H9 (cell line): ENCODE data around the gene LRIG1. TPM values are rescaled to one million over a fixed set of nuclear protein-coding genes. Genes with fewer than 3 reads are reported as not detected.

Source experiments
- DNase-seq: peaks from one replicate; pipeline ENCODE4 v3.0.0-alpha.2; 2017
- H2AFZ ChIP-seq: one replicate; pipeline ENCODE4 v1.6.1; 2013; ENCODE audit warnings: mild to moderate bottlenecking, low read length, control low read depth, moderate library complexity
- H2AK5ac ChIP-seq: 2 replicates; pipeline ENCODE4 v1.6.1; 2013; ENCODE audit warnings: low read length, control low read depth, mixed read lengths; ENCODE audit not compliant: insufficient read length
- H2BK120ac ChIP-seq: one replicate; pipeline ENCODE4 v1.6.1; 2013; ENCODE audit warnings: low read depth, mild to moderate bottlenecking, low read length, control low read depth, inconsistent platforms; ENCODE audit not compliant: poor library complexity, severe bottlenecking
- H2BK12ac ChIP-seq: 2 replicates; pipeline ENCODE4 v1.6.1; 2013; ENCODE audit warnings: low read length, control low read depth, mixed read lengths, low read depth; ENCODE audit not compliant: insufficient read length
- H2BK15ac ChIP-seq: 2 replicates; pipeline ENCODE4 v1.6.1; 2013; ENCODE audit warnings: low read depth, low read length, control low read depth
- H2BK20ac ChIP-seq: one replicate; pipeline ENCODE4 v1.6.1; 2013; ENCODE audit warnings: low read depth, mild to moderate bottlenecking, low read length, control low read depth, inconsistent platforms; ENCODE audit not compliant: poor library complexity, severe bottlenecking
- H2BK5ac ChIP-seq: 2 replicates; pipeline ENCODE4 v1.6.1; 2013; ENCODE audit warnings: low read length, control low read depth, mixed read lengths; ENCODE audit not compliant: insufficient read length
- H3K14ac ChIP-seq: 2 replicates; pipeline ENCODE4 v1.6.1; 2013; ENCODE audit warnings: low read length, control low read depth; ENCODE audit not compliant: insufficient read depth
- H3K18ac ChIP-seq: 2 replicates; pipeline ENCODE4 v1.6.1; 2013; ENCODE audit warnings: low read depth, mild to moderate bottlenecking, mixed read lengths, low read length, control low read depth; ENCODE audit not compliant: insufficient read length
- H3K23ac ChIP-seq: 2 replicates; pipeline ENCODE4 v1.6.1; 2013; ENCODE audit warnings: low read length, control low read depth, mixed read lengths, low read depth; ENCODE audit not compliant: insufficient read length
- H3K23me2 ChIP-seq: 2 replicates; pipeline ENCODE4 v1.6.1; 2013; ENCODE audit warnings: low read depth, mild to moderate bottlenecking, mixed read lengths, low read length, control low read depth; ENCODE audit not compliant: insufficient read length, poor library complexity, severe bottlenecking
- H3K27ac ChIP-seq: 2 replicates; pipeline ENCODE4 v1.5.1; 2013; ENCODE audit warnings: low read length, control low read depth, mixed read lengths, low read depth; ENCODE audit not compliant: insufficient read length
- H3K27me3 ChIP-seq: 2 replicates; pipeline ENCODE4 v1.6.1; 2013; ENCODE audit warnings: low read length, control low read depth, inconsistent platforms; ENCODE audit not compliant: insufficient read depth
- H3K4ac ChIP-seq: 2 replicates; pipeline ENCODE4 v1.6.1; 2013; ENCODE audit warnings: low read depth, mild to moderate bottlenecking, control low read depth, inconsistent platforms, low read length, moderate library complexity
- H3K4me1 ChIP-seq: 2 replicates; pipeline ENCODE4 v1.6.1; 2013; ENCODE audit warnings: low read length, control low read depth, inconsistent platforms; ENCODE audit not compliant: insufficient read depth
- H3K4me2 ChIP-seq: 2 replicates; pipeline ENCODE4 v1.6.1; 2013; ENCODE audit warnings: low read length, control low read depth, mixed read lengths; ENCODE audit not compliant: insufficient read length, insufficient read depth
- H3K56ac ChIP-seq: 2 replicates; pipeline ENCODE4 v1.6.1; 2013; ENCODE audit warnings: low read depth, mild to moderate bottlenecking, mixed read lengths, low read length, control low read depth; ENCODE audit not compliant: insufficient read length
- H3K79me1 ChIP-seq: 2 replicates; pipeline ENCODE4 v1.6.1; 2013; ENCODE audit warnings: low read depth, mild to moderate bottlenecking, moderate library complexity, low read length, control low read depth, inconsistent platforms; ENCODE audit not compliant: insufficient read depth, poor library complexity, severe bottlenecking
- H3K79me2 ChIP-seq: 2 replicates; pipeline ENCODE4 v1.6.1; 2013; ENCODE audit warnings: low read length, control low read depth, inconsistent platforms; ENCODE audit not compliant: insufficient read depth
- H3K9ac ChIP-seq: 2 replicates; pipeline ENCODE4 v1.6.1; 2013; ENCODE audit warnings: low read length, control low read depth, mixed read lengths; ENCODE audit not compliant: insufficient read length; ENCODE audit errors: extremely low read depth
- H3K9me3 ChIP-seq: one replicate; pipeline ENCODE4 v1.6.1; 2013; ENCODE audit warnings: low read depth, low read length, inconsistent platforms; ENCODE audit not compliant: control insufficient read depth
- H3T11ph ChIP-seq: one replicate; pipeline ENCODE4 v1.6.1; 2013; ENCODE audit warnings: mild to moderate bottlenecking, low read length, control low read depth, inconsistent platforms
- H4K20me1 ChIP-seq: one replicate; pipeline ENCODE4 v1.6.1; 2013; ENCODE audit not compliant: control insufficient read depth, insufficient read length, insufficient read depth
- H4K5ac ChIP-seq: 2 replicates; pipeline ENCODE4 v1.6.1; 2013; ENCODE audit warnings: low read depth, mild to moderate bottlenecking, mixed read lengths, low read length, control low read depth; ENCODE audit not compliant: insufficient read length
- H4K8ac ChIP-seq: replicated peaks from 2 replicates; pipeline ENCODE4 v1.6.1; 2013; ENCODE audit warnings: low read length, control low read depth, mixed read lengths, low read depth; ENCODE audit not compliant: insufficient read length
- H4K91ac ChIP-seq: 2 replicates; pipeline ENCODE4 v1.6.1; 2013; ENCODE audit warnings: low read depth, mild to moderate bottlenecking, moderate library complexity, mixed read lengths, low read length, control low read depth; ENCODE audit not compliant: insufficient read length
- H3K27ac Mint-ChIP-seq, 3 experiments: 2 replicates in 2 of 3; 3 replicates in 1 of 3; pipeline ENCODE4 v1.8.0; 2020 to 2021; ENCODE audit warnings: mixed read lengths in 3 of 3, mild to moderate bottlenecking in 1 of 3, moderate library complexity in 1 of 3
- H3K27me3 Mint-ChIP-seq: 2 replicates; pipeline ENCODE4 v1.8.0; 2021; ENCODE audit warnings: low read depth, mild to moderate bottlenecking, moderate library complexity, mixed read lengths
- H3K36me3 Mint-ChIP-seq, 3 experiments: 2 replicates in 2 of 3; 3 replicates in 1 of 3; pipeline ENCODE4 v1.8.0; 2020 to 2021; ENCODE audit warnings: low read depth in 3 of 3, mixed read lengths in 3 of 3; ENCODE audit not compliant: insufficient read depth in 1 of 3
- H3K4me1 Mint-ChIP-seq, 2 experiments: 2 replicates each; pipeline ENCODE4 v1.8.0; 2020; ENCODE audit warnings: mixed read lengths in 2 of 2
- H3K4me3 Mint-ChIP-seq, 2 experiments: 2 replicates in 1 of 2; 3 replicates in 1 of 2; pipeline ENCODE4 v1.8.0; 2020 to 2021; ENCODE audit warnings: mild to moderate bottlenecking in 2 of 2, mixed read lengths in 2 of 2, moderate library complexity in 1 of 2
- H3K9me3 Mint-ChIP-seq, 2 experiments: 2 replicates in 1 of 2; 3 replicates in 1 of 2; pipeline ENCODE4 v1.8.0; 2020; ENCODE audit warnings: mild to moderate bottlenecking in 2 of 2, mixed read lengths in 2 of 2, moderate library complexity in 1 of 2
- CTCF ChIP-seq: fragments of 200-600 bp; sonication (generic); conservative IDR thresholded peaks from 3 replicates; pipeline ENCODE4 v1.8.0; 2021; ENCODE audit warnings: antibody characterized with exemption, mild to moderate bottlenecking
- WGBS: extraction: QIAGEN DNeasy Blood & Tissue Kit; methylation state at CpG from one replicate; pipeline ENCODE4 v1.1.7; 2013; ENCODE audit warnings: missing lambda C conversion rate, low lambda C conversion rate, mixed read lengths; ENCODE audit not compliant: insufficient read length; ENCODE audit errors: extremely low coverage; 5-methylcytosine and 5-hydroxymethylcytosine counted together
- total RNA-seq: library from RNA; stranded (reverse); gene quantifications from 2 replicates; pipeline ENCODE4 v1.2.1, GENCODE V29; 2021

The LRIG1 gene
- total RNA-seq, 1 experiment from 2014 or later = 70.3 TPM

DNA sequence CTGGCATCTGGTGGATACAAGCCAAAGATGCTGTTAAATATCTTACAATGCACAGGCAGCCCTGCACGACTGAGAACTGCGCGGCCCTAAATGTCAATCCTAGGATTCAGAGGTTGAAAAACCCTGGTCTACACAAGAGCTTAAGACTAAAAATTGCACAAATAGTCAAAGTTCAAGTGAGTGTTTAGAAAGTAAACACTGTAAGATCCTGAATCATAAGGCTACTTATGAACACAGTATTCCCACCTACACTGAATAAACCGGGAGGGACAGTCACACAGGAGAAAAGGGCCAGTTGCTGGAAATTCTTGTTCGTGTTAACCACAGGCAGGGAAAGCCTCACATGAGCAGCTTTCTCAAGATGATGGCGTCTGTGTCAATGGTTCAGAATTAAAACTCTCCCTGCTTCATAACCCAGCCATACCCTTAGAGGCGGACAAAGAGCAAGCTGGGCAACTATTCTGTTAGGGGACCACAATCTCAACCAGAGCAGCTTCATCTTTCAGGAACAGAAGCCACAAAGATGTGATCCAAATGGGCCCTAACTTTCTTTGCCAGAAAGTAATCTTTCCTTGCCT, 37.7 kb downstream of the LRIG1 start:
- Histone ChIP-seq H2BK12ac (no peak overlapping the region), H3K27ac (no peak overlapping the region), H4K20me1 (no peaks in the 10 kb centered on the region), H2BK15ac (no peak overlapping the region), H3K14ac (no peak overlapping the region), H3K4me2 (no peak overlapping the region), H3K9ac (no peak overlapping the region), H2AK5ac (no peak overlapping the region), H3K4me1 (peaks cover 2% of the 10 kb centered on the region; the same call in 1 of the 2 replicates), H2BK120ac (no peak overlapping the region), H3K4ac (no peak overlapping the region), H2AFZ (no peak overlapping the region), H4K8ac (no peak overlapping the region), H4K91ac (no peak overlapping the region), H3K23me2 (no peaks in the 10 kb centered on the region), H4K5ac (no peak overlapping the region), H3K79me1 (peaks cover 12% of the 10 kb centered on the region), H3T11ph (no peak overlapping the region), H3K79me2 (peaks cover 33% of the 10 kb centered on the region), H2BK20ac (no peak overlapping the region), H2BK5ac (no peak overlapping the region), H3K23ac (no peak overlapping the region), H3K56ac (no peak overlapping the region), H3K18ac (no peak overlapping the region), H3K9me3 (no peaks in the 10 kb centered on the region), H3K27me3 (no peaks in the 10 kb centered on the region)
- peaks cover 28 to 34% of the 10 kb centered on the region in 2 experiments for H3K4me1 Mint-ChIP-seq
- no peaks in the 10 kb centered on the region for H3K27me3 Mint-ChIP-seq
- peak overlapping the region in 2 of 3 experiments; percentile 41 to 69; a peak in 2 of 7 replicates for H3K27ac Mint-ChIP-seq
- no peaks in the 10 kb centered on the region for H3K9me3 Mint-ChIP-seq
- TF ChIP-seq CTCF = no peak
- peaks cover 32 to 48% (median 37%) of the 10 kb centered on the region in 3 experiments; a peak in 6 of 7 replicates for H3K36me3 Mint-ChIP-seq
- WGBS = no CpG with 5 or more reads among the region's 7 CpGs
- H3K4me3 Mint-ChIP-seq = no peak overlapping the region
- no peak for DNase-seq
